Activated T-cell treated with anti-CD3 and anti-CD28 coated beads, Interleukin-2, amount 50 U/mL, for 24 hours (primary cell): ENCODE measurements around the gene SLC2A14.
"Not testable (repeated sequence)": the region's sequence is repeated elsewhere in the genome, so short reads cannot be mapped to it uniquely, and the experiment has no call there.

Source experiments
- DNase-seq: peaks from one replicate; pipeline ENCODE4 v3.0.0-alpha.2; 2020
- H3K27ac Mint-ChIP-seq: 2 replicates; pipeline ENCODE4 v1.8.0; 2020; ENCODE audit warnings: mild to moderate bottlenecking, mixed read lengths
- H3K27me3 Mint-ChIP-seq: 2 replicates; pipeline ENCODE4 v1.8.0; 2020; ENCODE audit warnings: mixed read lengths
- H3K36me3 Mint-ChIP-seq: 2 replicates; pipeline ENCODE4 v1.8.0; 2020; ENCODE audit warnings: low read depth, mixed read lengths
- H3K4me1 Mint-ChIP-seq: 2 replicates; pipeline ENCODE4 v1.8.0; 2020; ENCODE audit warnings: low read depth, mixed read lengths
- H3K4me3 Mint-ChIP-seq: 2 replicates; pipeline ENCODE4 v1.8.0; 2020; ENCODE audit warnings: mild to moderate bottlenecking, moderate library complexity, mixed read lengths
- H3K9me3 Mint-ChIP-seq: 2 replicates; pipeline ENCODE4 v1.8.0; 2020; ENCODE audit warnings: mixed read lengths

SLC2A14 gene

GRCh38 chr12:7833201-7833600, 39.5 kb downstream of the SLC2A14 start:
- not testable (repeated sequence) for H3K27ac Mint-ChIP-seq, H3K4me3 Mint-ChIP-seq

GRCh38 chr12:7832059-7832696, 40.5 kb downstream of the SLC2A14 start:
- no peak overlapping the region for H3K27ac Mint-ChIP-seq
- H3K9me3 Mint-ChIP-seq = no peaks in the 10 kb centered on the region
- H3K27me3 Mint-ChIP-seq = no peaks in the 10 kb centered on the region
- no peaks in the 10 kb centered on the region for H3K36me3 Mint-ChIP-seq
- H3K4me1 Mint-ChIP-seq = peaks cover 3% of the 10 kb centered on the region
- no peak overlapping the region for H3K4me3 Mint-ChIP-seq
- no peak for DNase-seq

More at GRCh38 chr12:7833201-7833600, 39.5 kb downstream of the SLC2A14 start:
- DNase-seq, H3K4me1 Mint-ChIP-seq, H3K27me3 Mint-ChIP-seq, H3K36me3 Mint-ChIP-seq, H3K9me3 Mint-ChIP-seq: not testable (repeated sequence)

GRCh38 chr12:7829737-7830136, 43.0 kb downstream of the SLC2A14 start:
- H3K9me3 Mint-ChIP-seq, H3K36me3 Mint-ChIP-seq, H3K4me1 Mint-ChIP-seq, H3K4me3 Mint-ChIP-seq, DNase-seq, H3K27me3 Mint-ChIP-seq, H3K27ac Mint-ChIP-seq: not testable (repeated sequence)

- H3K4me1 Mint-ChIP-seq, DNase-seq, H3K27me3 Mint-ChIP-seq, H3K36me3 Mint-ChIP-seq, H3K4me3 Mint-ChIP-seq, H3K9me3 Mint-ChIP-seq, H3K27ac Mint-ChIP-seq: not testable (repeated sequence)
Observed at GRCh38 chr12:7825754-7826153, 47.0 kb downstream of the SLC2A14 start.

GRCh38 chr12:7806863-7807487, 65.7 kb downstream of the SLC2A14 start:
- H3K4me1 Mint-ChIP-seq = no peaks in the 10 kb centered on the region
- DNase-seq = peak; percentile 69
- no peak overlapping the region for H3K4me3 Mint-ChIP-seq
- H3K27ac Mint-ChIP-seq = no peak overlapping the region
- H3K9me3 Mint-ChIP-seq = no peaks in the 10 kb centered on the region
- H3K27me3 Mint-ChIP-seq = peaks cover 4% of the 10 kb centered on the region
- no peaks in the 10 kb centered on the region for H3K36me3 Mint-ChIP-seq

GRCh38 chr12:7806319-7806718, 66.4 kb downstream of the SLC2A14 start:
- not testable (repeated sequence) for H3K36me3 Mint-ChIP-seq, DNase-seq, H3K9me3 Mint-ChIP-seq, H3K27ac Mint-ChIP-seq, H3K4me1 Mint-ChIP-seq, H3K4me3 Mint-ChIP-seq, H3K27me3 Mint-ChIP-seq

GRCh38 chr12:7801460-7801859, 71.3 kb downstream of the SLC2A14 start:
- Mint-ChIP-seq H3K27ac (no peak overlapping the region), H3K4me1 (no peaks in the 10 kb centered on the region), H3K4me3 (no peak overlapping the region), H3K36me3 (no peaks in the 10 kb centered on the region), H3K27me3 (no peaks in the 10 kb centered on the region), H3K9me3 (no peaks in the 10 kb centered on the region)
- DNase-seq = no peak

- not testable (repeated sequence) for H3K36me3 Mint-ChIP-seq, H3K4me3 Mint-ChIP-seq, H3K27me3 Mint-ChIP-seq, H3K9me3 Mint-ChIP-seq, H3K4me1 Mint-ChIP-seq, DNase-seq, H3K27ac Mint-ChIP-seq
Observed at GRCh38 chr12:7798750-7799308, 73.9 kb downstream of the SLC2A14 start.

- no peaks in the 10 kb centered on the region for H3K36me3 Mint-ChIP-seq
- H3K9me3 Mint-ChIP-seq = no peaks in the 10 kb centered on the region
- DNase-seq = no peak
- H3K4me3 Mint-ChIP-seq = no peak overlapping the region
- no peak overlapping the region for H3K27ac Mint-ChIP-seq
- no peaks in the 10 kb centered on the region for H3K27me3 Mint-ChIP-seq
- H3K4me1 Mint-ChIP-seq = no peaks in the 10 kb centered on the region
Observed at GRCh38 chr12:7797698-7798398, 74.9 kb downstream of the SLC2A14 start.

- H3K27ac Mint-ChIP-seq, DNase-seq, H3K27me3 Mint-ChIP-seq, H3K4me3 Mint-ChIP-seq, H3K4me1 Mint-ChIP-seq, H3K9me3 Mint-ChIP-seq, H3K36me3 Mint-ChIP-seq: not testable (repeated sequence)
Observed at GRCh38 chr12:7797269-7797668, 75.4 kb downstream of the SLC2A14 start.

- Mint-ChIP-seq H3K27me3 (peaks cover 15% of the 10 kb centered on the region), H3K4me3 (no peak overlapping the region), H3K27ac (no peak overlapping the region), H3K36me3 (no peaks in the 10 kb centered on the region), H3K9me3 (no peaks in the 10 kb centered on the region), H3K4me1 (no peaks in the 10 kb centered on the region)
- DNase-seq = no peak
Observed at GRCh38 chr12:7793211-7793610, 79.5 kb downstream of the SLC2A14 start.

GRCh38 chr12:7788884-7789528, 83.7 kb downstream of the SLC2A14 start, which contains the start of gene NANOG:
NANOG (plus strand) TSS chr12:7789402; CDS start chr12:7789615, 213 bp downstream.
- H3K9me3 Mint-ChIP-seq, H3K27ac Mint-ChIP-seq, H3K4me1 Mint-ChIP-seq, H3K4me3 Mint-ChIP-seq, DNase-seq, H3K36me3 Mint-ChIP-seq: not testable (repeated sequence)
- peaks cover 21% of the 10 kb centered on the region for H3K27me3 Mint-ChIP-seq

- H3K27me3 Mint-ChIP-seq = peaks cover 21% of the 10 kb centered on the region
- H3K36me3 Mint-ChIP-seq = no peaks in the 10 kb centered on the region
- no peak overlapping the region for H3K4me3 Mint-ChIP-seq
- no peaks in the 10 kb centered on the region for H3K4me1 Mint-ChIP-seq
- DNase-seq = no peak
- H3K27ac Mint-ChIP-seq = no peak overlapping the region
- H3K9me3 Mint-ChIP-seq = no peaks in the 10 kb centered on the region
Observed at GRCh38 chr12:7788294-7788660, 84.4 kb downstream of the SLC2A14 start.

GRCh38 chr12:7787574-7788293, 85.0 kb downstream of the SLC2A14 start:
- Mint-ChIP-seq H3K36me3 (no peaks in the 10 kb centered on the region), H3K9me3 (no peaks in the 10 kb centered on the region), H3K4me1 (no peaks in the 10 kb centered on the region), H3K27me3 (peaks cover 21% of the 10 kb centered on the region), H3K4me3 (no peak overlapping the region), H3K27ac (no peak overlapping the region)
- DNase-seq = no peak
